Muscle of arm (tissue), 12 donors: ENCODE data around the gene C2CD4C. TPM values are rescaled to one million over a fixed set of nuclear protein-coding genes. Genes with fewer than 3 reads are reported as not detected.
"Not testable (repeated sequence)": the region's sequence is repeated elsewhere in the genome, so short reads cannot be mapped to it uniquely, and the experiment has no call there.

ENCODE experiments used
- DNase-seq: peaks from one replicate; pipeline ENCODE4 v3.0.0-alpha.2; 2013
- polyA plus RNA-seq, 12 donors: library from polyadenylated mRNA; unstranded; fragments of 120-200 nt; gene quantifications; one replicate each; pipeline ENCODE4 v1.2.1, GENCODE V29; 2013; ENCODE audit not compliant: insufficient read length in 12 of 12

Gene C2CD4C
- polyA plus RNA-seq, 12 donors: 0.50 to 1.6 (median 0.81) TPM; not detected in 2

GRCh38 chr19:367963-368629 lies 40.9 kb downstream of the C2CD4C start:
- no peak for DNase-seq

GRCh38 chr19:367561-367960 lies 41.4 kb downstream of the C2CD4C start:
- DNase-seq: no peak

GRCh38 chr19:366951-367350 lies 42.0 kb downstream of the C2CD4C start:
- no peak for DNase-seq

GRCh38 chr19:366205-366783 lies 42.7 kb downstream of the C2CD4C start:
- DNase-seq: no peak

- no peak for DNase-seq
Observed at GRCh38 chr19:364496-365287, 44.3 kb downstream of the C2CD4C start.

- DNase-seq: no peak
Observed at GRCh38 chr19:362683-363082, 46.3 kb downstream of the C2CD4C start.

GRCh38 chr19:362154-362553 lies 46.8 kb downstream of the C2CD4C start:
- no peak for DNase-seq

- DNase-seq: no peak
Observed at GRCh38 chr19:359653-359925, 49.4 kb downstream of the C2CD4C start.

- not testable (repeated sequence) for DNase-seq
Observed at GRCh38 chr19:355536-355935, 53.4 kb downstream of the C2CD4C start.

Other genes with a start within 250 kb of the C2CD4C start
- gene PLPP2, start 117.7 kb downstream of the C2CD4C start, polyA plus RNA-seq: 1 to 10 TPM in 1 of 12 donors, under 1 TPM in 9, not detected in 2; 0.23 to 1.6 (median 0.37) TPM
- gene MIER2, start 64.4 kb downstream of the C2CD4C start, polyA plus RNA-seq: 10 to 100 TPM in 11 of 12 donors, not detected in 1; 19.5 to 35.2 (median 24.1) TPM
- gene SHC2, start 51.9 kb upstream of the C2CD4C start, polyA plus RNA-seq: 10 to 100 TPM in 11 of 12 donors, not detected in 1; 19.9 to 49.3 (median 27.0) TPM
- gene MADCAM1, start 87.3 kb upstream of the C2CD4C start, polyA plus RNA-seq: 10 to 100 TPM in 2 of 12 donors, 1 to 10 TPM in 9, not detected in 1; 3.8 to 24.5 (median 7.3) TPM
- 10 to 100 TPM in 1 of 12 donors, 1 to 10 TPM in 10, not detected in 1; 2.8 to 26.4 (median 4.6) TPM for gene TPGS1, start 98.3 kb upstream of the C2CD4C start, polyA plus RNA-seq
- 100 to 1,000 TPM in 1 of 12 donors, 10 to 100 TPM in 10, not detected in 1; 48.4 to 140 (median 61.1) TPM for gene CDC34, start 122.6 kb upstream of the C2CD4C start, polyA plus RNA-seq
- under 1 TPM in 7 of 12 donors, not detected in 5; 0.20 to 0.72 (median 0.26) TPM for gene GZMM, start 134.9 kb upstream of the C2CD4C start, polyA plus RNA-seq
- gene BSG, start 163.4 kb upstream of the C2CD4C start, polyA plus RNA-seq: 100 to 1,000 TPM in 11 of 12 donors, not detected in 1; 109 to 224 (median 171) TPM
- under 1 TPM in 10 of 12 donors, not detected in 2; 0.13 to 0.61 (median 0.31) TPM for gene HCN2, start 180.7 kb upstream of the C2CD4C start, polyA plus RNA-seq
- gene POLRMT, start 224.4 kb upstream of the C2CD4C start, polyA plus RNA-seq: 10 to 100 TPM in 11 of 12 donors, not detected in 1; 23.7 to 58.0 (median 29.2) TPM
- gene FGF22, start 230.7 kb upstream of the C2CD4C start, polyA plus RNA-seq: under 1 TPM in 4 of 12 donors, not detected in 8; 0.09 to 0.21 (median 0.16) TPM